Right forelimb (tissue), 1 donor: ENCODE data around the gene SEPTIN12.

Source experiments
- DNase-seq: peaks from one replicate; pipeline ENCODE4 v3.0.0-alpha.2; 2018

SEPTIN12 gene

GRCh38 chr16:4787627-4788482 is at the start of gene SEPTIN12:
SEPTIN12 (minus strand) TSS chr16:4788345; CDS start chr16:4787645, 700 bp downstream.
- no peak for DNase-seq

- no peak for DNase-seq
Observed at GRCh38 chr16:4836727-4837126, 48.6 kb upstream of the SEPTIN12 start.

- DNase-seq: no peak
Observed at GRCh38 chr16:4833584-4833983, 45.4 kb upstream of the SEPTIN12 start.

GRCh38 chr16:4832698-4833343 is 44.7 kb upstream of the SEPTIN12 start:
- no peak for DNase-seq

GRCh38 chr16:4831616-4832015 is 43.5 kb upstream of the SEPTIN12 start:
- no peak for DNase-seq

GRCh38 chr16:4830408-4830807 is 42.3 kb upstream of the SEPTIN12 start:
- no peak for DNase-seq

- DNase-seq: no peak
Observed at GRCh38 chr16:4828567-4829321, 40.6 kb upstream of the SEPTIN12 start.

GRCh38 chr16:4826980-4827379 is 38.8 kb upstream of the SEPTIN12 start:
- no peak for DNase-seq

- DNase-seq: no peak
Observed at GRCh38 chr16:4826526-4826925, 38.4 kb upstream of the SEPTIN12 start.

GRCh38 chr16:4825196-4825595 is 37.1 kb upstream of the SEPTIN12 start:
- no peak for DNase-seq

GRCh38 chr16:4820652-4821051 is 32.5 kb upstream of the SEPTIN12 start:
- DNase-seq: no peak

GRCh38 chr16:4814542-4815173 is 26.5 kb upstream of the SEPTIN12 start:
- no peak for DNase-seq

- no peak for DNase-seq
Observed at GRCh38 chr16:4814046-4814445, 25.9 kb upstream of the SEPTIN12 start.

- no peak for DNase-seq
Observed at GRCh38 chr16:4813251-4814003, 25.3 kb upstream of the SEPTIN12 start.

- no peak for DNase-seq
Observed at GRCh38 chr16:4811773-4812172, 23.6 kb upstream of the SEPTIN12 start.

GRCh38 chr16:4811242-4811641 is 23.1 kb upstream of the SEPTIN12 start:
- no peak for DNase-seq

GRCh38 chr16:4806280-4806679 is 18.1 kb upstream of the SEPTIN12 start:
- no peak for DNase-seq

GRCh38 chr16:4805231-4805630 is 17.1 kb upstream of the SEPTIN12 start:
- DNase-seq: peak; percentile 33

GRCh38 chr16:4803898-4804762 is 16.0 kb upstream of the SEPTIN12 start:
- peak; percentile 45 for DNase-seq

- DNase-seq: peak; percentile 38
Observed at GRCh38 chr16:4803401-4803844, 15.3 kb upstream of the SEPTIN12 start.

GRCh38 chr16:4802659-4803287 is 14.6 kb upstream of the SEPTIN12 start:
- peak; percentile 92 for DNase-seq
